Upper lobe of left lung (tissue), 4 donors: ENCODE data around the gene CPEB1.

Source experiments
- EP300 ChIP-seq, 4 donors: sonication (generic); formaldehyde crosslinking; IDR thresholded peaks; one replicate each; pipeline ENCODE4 v1.5.1; 2017; ENCODE audit warnings: antibody characterized with exemption in 4 of 4, control low read depth in 2 of 4
- POLR2A ChIP-seq, 4 donors: fragments of 450-650 bp; IDR thresholded peaks; one replicate each; pipeline ENCODE4 v1.5.1; 2016 to 2017; ENCODE audit warnings: antibody characterized with exemption in 4 of 4, mild to moderate bottlenecking in 2 of 4
- TF ChIP-seq, protein P1 (sequence below), 6 experiments: fragments of 450-650 bp in 4 of 6; fragments of 200-600 bp in 2 of 6; sonication (generic) in 2 of 6; IDR thresholded peaks; one replicate each; pipeline ENCODE4 v1.5.1; 2016 to 2019; ENCODE audit warnings: antibody characterized with exemption in 6 of 6

DNA sequence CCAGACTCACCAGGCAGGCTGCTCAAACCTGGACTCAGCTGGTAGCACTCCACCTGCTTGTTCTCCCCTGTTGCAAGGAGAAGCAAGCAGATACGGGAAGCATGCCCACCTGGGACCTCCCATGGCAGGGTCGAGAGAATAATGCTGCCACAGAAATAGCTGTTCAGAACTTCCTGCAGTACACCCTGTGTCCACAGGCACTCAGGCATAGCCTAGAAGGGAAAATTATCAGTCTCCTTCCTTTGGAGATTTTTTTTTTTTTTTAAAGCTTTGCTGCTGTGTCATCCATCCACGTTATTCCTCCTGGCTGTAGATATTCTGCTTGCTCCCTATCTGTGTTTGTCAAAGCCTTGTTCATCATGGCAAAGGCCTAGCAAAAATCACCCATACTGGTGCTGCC, 74.2 kb downstream of the CPEB1 start:
- TF ChIP-seq POLR2A (IDR thresholded peaks at IDR 0.05) (no peak), EP300 (IDR thresholded peaks at IDR 0.05) (no peak)
- TF ChIP-seq, protein P1, sequence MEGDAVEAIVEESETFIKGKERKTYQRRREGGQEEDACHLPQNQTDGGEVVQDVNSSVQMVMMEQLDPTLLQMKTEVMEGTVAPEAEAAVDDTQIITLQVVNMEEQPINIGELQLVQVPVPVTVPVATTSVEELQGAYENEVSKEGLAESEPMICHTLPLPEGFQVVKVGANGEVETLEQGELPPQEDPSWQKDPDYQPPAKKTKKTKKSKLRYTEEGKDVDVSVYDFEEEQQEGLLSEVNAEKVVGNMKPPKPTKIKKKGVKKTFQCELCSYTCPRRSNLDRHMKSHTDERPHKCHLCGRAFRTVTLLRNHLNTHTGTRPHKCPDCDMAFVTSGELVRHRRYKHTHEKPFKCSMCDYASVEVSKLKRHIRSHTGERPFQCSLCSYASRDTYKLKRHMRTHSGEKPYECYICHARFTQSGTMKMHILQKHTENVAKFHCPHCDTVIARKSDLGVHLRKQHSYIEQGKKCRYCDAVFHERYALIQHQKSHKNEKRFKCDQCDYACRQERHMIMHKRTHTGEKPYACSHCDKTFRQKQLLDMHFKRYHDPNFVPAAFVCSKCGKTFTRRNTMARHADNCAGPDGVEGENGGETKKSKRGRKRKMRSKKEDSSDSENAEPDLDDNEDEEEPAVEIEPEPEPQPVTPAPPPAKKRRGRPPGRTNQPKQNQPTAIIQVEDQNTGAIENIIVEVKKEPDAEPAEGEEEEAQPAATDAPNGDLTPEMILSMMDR (IDR thresholded peaks at IDR 0.05): no peak
